GM15510 (cell line): ENCODE data around the gene LRRK1.

Experiments
- POLR2A ChIP-seq: IDR thresholded peaks from 3 replicates; pipeline ENCODE4 v1.6.1; 2011; ENCODE audit warnings: borderline replicate concordance; ENCODE audit not compliant: insufficient read length; ENCODE audit errors: extremely low read depth

LRRK1 gene

GRCh38 chr15:101088788-101089578 is 169.8 kb downstream of the LRRK1 start:
- no peak for TF ChIP-seq POLR2A

DNA sequence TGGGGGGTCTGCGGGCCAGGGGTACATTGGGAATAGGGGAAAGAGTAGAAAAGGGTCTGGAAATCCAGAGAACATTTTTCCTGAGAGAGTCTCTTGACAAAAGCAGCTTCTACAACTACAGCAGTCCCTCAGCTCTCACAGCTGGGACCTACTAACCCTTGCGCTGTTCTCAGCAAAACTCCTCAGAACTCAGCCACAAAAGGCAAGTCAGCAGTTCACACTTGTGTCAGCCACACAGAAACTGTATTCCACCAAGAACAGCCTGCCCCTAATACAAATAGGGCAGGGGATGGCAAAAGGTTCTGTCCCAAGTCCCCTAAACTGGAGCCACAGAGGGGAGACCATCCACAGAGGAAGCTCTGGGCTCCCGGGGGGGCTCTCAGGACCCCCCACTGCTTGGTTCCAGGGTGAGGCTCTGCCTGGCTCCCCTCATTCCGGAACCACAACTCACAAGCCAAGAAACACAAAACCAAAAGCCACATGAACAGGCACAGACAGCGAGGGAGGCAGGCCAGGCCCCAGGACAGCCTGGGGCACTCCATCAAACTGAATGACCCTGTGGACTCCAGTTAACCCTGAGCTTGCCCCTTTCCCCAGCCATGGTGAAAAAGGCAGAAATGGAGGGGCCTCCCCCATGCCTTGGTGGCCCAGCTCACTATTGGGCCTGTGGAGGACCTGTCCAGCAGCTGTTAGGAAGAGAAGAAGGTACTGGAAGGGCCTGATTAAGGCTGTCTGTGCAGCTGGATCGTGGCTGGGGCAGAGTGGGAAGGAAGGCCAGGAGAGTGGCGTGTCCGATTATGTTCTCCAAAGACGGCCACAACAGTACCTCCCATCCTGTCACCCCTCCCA is 170.6 kb downstream of the LRRK1 start:
- TF ChIP-seq POLR2A: no peak

DNA sequence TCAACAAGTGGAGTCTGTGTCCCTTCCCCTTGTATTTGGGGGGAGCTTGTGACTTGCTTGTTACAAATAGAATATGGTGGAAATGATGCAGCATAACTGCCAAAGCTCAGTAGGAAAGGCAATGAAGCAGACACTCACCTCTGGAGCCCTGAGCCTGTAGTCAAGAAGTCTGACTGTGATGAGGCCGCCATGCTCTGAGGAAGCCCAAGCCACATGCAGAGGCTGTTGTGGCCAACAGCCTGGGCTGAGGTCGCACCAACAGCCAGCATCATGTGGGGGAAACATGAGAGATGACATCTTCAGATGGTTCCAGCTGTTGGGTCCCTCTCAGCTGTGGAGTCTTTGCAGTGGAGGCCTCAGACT is 171.3 kb downstream of the LRRK1 start:
- TF ChIP-seq POLR2A: no peak

GRCh38 chr15:101091080-101092017 is 172.2 kb downstream of the LRRK1 start:
- TF ChIP-seq POLR2A: no peak

DNA sequence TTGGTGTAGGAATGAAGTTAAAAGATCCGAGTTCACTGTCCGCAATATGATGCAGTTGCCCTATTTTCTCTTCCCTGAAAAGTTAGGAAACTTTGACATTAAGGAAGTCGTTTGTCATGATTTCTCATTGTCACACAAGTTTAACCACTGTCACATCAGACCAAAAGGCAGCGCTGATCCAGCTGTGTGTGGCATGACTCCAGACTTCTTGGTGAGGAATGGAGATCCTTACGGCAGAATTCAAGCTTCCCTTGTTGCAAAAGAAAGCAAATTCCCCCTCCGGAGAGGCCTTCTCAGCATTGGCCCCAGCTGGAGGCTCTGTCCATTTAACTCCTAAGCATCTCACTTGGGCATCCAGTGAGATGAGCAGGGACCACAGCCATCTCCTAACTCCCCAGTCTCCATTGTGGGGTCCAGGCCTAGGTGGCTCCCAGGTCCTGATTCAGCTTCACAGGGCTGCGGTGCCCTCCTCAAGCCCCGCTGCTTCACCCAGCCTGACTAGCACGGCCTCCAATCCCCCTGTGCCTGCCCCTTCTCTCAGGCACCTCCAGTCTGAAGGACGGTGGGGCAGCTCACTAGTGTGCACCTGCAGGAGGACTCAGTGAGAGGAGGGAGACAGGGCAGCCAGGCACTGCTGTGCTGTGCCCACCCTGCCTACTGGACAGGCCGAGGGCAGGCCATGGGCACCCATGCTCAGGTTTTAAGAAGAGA is 173.2 kb downstream of the LRRK1 start:
- no peak for TF ChIP-seq POLR2A

GRCh38 chr15:101092867-101093202 is 173.7 kb downstream of the LRRK1 start:
- no peak for TF ChIP-seq POLR2A

- TF ChIP-seq POLR2A: no peak
These were observed 174.8 kb downstream of the LRRK1 start for GRCh38 chr15:101093958-101094357.

GRCh38 chr15:101097111-101097510 is 178.0 kb downstream of the LRRK1 start:
- no peak for TF ChIP-seq POLR2A

DNA sequence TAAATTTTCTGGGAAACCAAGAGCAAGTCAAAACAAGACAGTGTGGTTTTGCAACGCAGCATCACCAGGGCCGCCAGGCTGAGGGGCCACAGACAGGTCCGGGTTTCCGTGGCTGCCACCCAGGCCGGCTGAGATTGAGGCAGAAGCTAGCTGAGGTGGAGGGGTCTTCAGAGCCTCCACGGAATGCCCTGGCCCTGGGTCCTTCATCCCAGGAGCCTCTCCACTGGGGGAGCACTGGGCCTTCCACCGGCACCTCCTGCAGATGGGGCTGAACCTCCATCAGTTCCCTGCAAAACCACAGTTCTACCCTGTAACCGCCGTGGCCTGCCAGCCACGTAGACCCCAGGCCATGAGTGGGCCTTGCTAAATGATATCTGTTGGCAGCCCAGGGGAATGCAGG is 180.0 kb downstream of the LRRK1 start:
- no peak for TF ChIP-seq POLR2A

- no peak for TF ChIP-seq POLR2A
These were observed 181.0 kb downstream of the LRRK1 start for GRCh38 chr15:101100118-101100517.

GRCh38 chr15:101100593-101101442 is 181.7 kb downstream of the LRRK1 start:
- no peak for TF ChIP-seq POLR2A

DNA sequence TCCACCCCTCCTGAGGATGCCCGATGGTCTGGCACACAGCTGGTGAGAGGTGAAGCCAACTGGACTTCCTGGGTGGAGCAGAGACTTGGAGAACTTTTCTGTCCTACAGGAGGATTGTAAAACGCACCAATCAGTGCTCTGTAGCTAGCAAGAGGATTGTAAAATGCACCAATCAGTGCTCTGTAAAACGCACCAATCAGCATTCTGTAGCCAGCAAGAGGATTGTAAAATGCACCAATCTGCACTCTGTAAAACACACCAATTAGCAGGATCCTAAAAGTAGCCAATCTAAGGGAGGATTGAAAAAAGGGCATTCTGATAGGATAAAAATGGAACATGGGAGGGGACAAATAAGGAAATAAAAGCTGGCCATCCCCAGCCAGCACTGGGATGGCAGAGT is 182.5 kb downstream of the LRRK1 start:
- TF ChIP-seq POLR2A: no peak

DNA sequence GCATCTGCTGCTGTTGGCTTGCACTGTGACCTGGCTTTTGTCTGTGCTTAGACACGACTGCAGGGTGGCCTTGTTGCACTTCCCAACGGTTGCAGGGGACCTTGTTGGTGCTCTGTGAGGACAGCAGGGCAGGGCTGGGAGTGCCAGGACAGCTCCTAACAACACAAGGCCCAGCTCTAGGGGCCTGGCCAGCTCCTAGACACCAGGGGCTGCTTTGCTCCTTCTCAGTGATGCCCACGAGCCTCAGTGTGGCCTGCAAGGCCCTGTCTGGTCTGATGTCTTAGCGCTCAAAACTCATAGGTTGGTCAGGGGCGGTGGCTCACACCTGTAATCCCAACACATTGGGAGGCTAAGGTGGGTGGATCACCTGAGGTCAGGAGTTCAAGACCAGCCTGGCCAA is 183.6 kb downstream of the LRRK1 start:
- no peak for TF ChIP-seq POLR2A
